H1 (cell line): ENCODE measurements around the gene MBTPS2. TPM values are rescaled to one million over a fixed set of nuclear protein-coding genes. Genes with fewer than 3 reads are reported as not detected.

Source experiments
- CTCF ChIA-PET: fragments of 300-600 bp; sonication (Branson Sonifier 250); formaldehyde crosslinking; loops from one replicate; lab custom pipeline; 2021; ENCODE audit not compliant: partially characterized antibody; lab: Charles Lee
- POLR2A ChIA-PET: fragments of 300-600 bp; sonication (Branson Sonifier 250); formaldehyde crosslinking; loops from one replicate; lab custom pipeline; 2021; ENCODE audit warnings: inconsistent platforms; ENCODE audit not compliant: partially characterized antibody; lab: Charles Lee
- DNase-seq, 2 experiments: peaks; one replicate each; pipeline versions ENCODE4 v3.0.0 to v3.0.0-alpha.2; 2010 to 2022; ENCODE audit warnings: low spot score in 2 of 2, low read depth in 1 of 2, mixed read lengths in 1 of 2
- FAIRE-seq: peaks from 2 replicates; lab custom pipeline; 2011; peaks lifted over from hg19 to GRCh38; lab: Jason Lieb, UNC
- H2AFZ ChIP-seq: 2 replicates; pipeline ENCODE4 v1.8.1; 2012; ENCODE audit warnings: low read length, inconsistent platforms
- H2AK5ac ChIP-seq: 2 replicates; pipeline ENCODE4 v1.6.1; 2013; ENCODE audit warnings: low read depth, low read length
- H2BK120ac ChIP-seq: replicated peaks from 2 replicates; pipeline ENCODE3; 2013; ENCODE audit warnings: low read depth, low read length, inconsistent platforms
- H2BK12ac ChIP-seq: 2 replicates; pipeline ENCODE4 v1.6.1; 2013; ENCODE audit warnings: low read depth, low read length
- H2BK15ac ChIP-seq: 2 replicates; pipeline ENCODE4 v1.6.1; 2013; ENCODE audit warnings: low read length
- H2BK20ac ChIP-seq: 2 replicates; pipeline ENCODE4 v1.6.1; 2013; ENCODE audit warnings: low read length
- H2BK5ac ChIP-seq: 2 replicates; pipeline ENCODE4 v1.6.1; 2013; ENCODE audit warnings: low read depth, low read length
- H3K14ac ChIP-seq: 2 replicates; pipeline ENCODE4 v1.6.1; 2013; ENCODE audit warnings: inconsistent platforms; ENCODE audit not compliant: insufficient read length
- H3K18ac ChIP-seq: 2 replicates; pipeline ENCODE4 v1.6.1; 2013; ENCODE audit warnings: low read length; ENCODE audit errors: extremely low read depth
- H3K23ac ChIP-seq: 2 replicates; pipeline ENCODE4 v1.6.1; 2013; ENCODE audit warnings: inconsistent platforms; ENCODE audit not compliant: insufficient read length
- H3K23me2 ChIP-seq: 2 replicates; pipeline ENCODE4 v1.6.1; 2013; ENCODE audit warnings: low read depth, low read length
- H3K27ac ChIP-seq: 2 replicates; pipeline ENCODE4 v1.6.1; 2011; ENCODE audit warnings: low read depth, low read length, inconsistent platforms
- H3K27me3 ChIP-seq, 4 experiments: replicated peaks in 1 of 4; 1 replicate in 1 of 4; 2 replicates in 3 of 4; pipeline versions ENCODE4 v1.6.1 to v1.8.1; 2011 to 2013; ENCODE audit warnings: low read length in 3 of 4, mild to moderate bottlenecking in 3 of 4, inconsistent platforms in 2 of 4, mixed read lengths in 2 of 4, moderate library complexity in 1 of 4; ENCODE audit not compliant: control insufficient read depth in 3 of 4, insufficient read depth in 3 of 4; ENCODE audit errors: extremely low read depth in 1 of 4
- H3K36me3 ChIP-seq, 4 experiments: 2 replicates each; pipeline versions ENCODE4 v1.6.1 to v1.8.1; 2011 to 2013; ENCODE audit warnings: mild to moderate bottlenecking in 4 of 4, low read length in 3 of 4, moderate library complexity in 2 of 4, control low read depth in 1 of 4, inconsistent platforms in 1 of 4; ENCODE audit not compliant: insufficient read depth in 4 of 4, control insufficient read depth in 2 of 4
- H3K4ac ChIP-seq: replicated peaks from 2 replicates; pipeline ENCODE3; 2013; ENCODE audit warnings: low read length, low read depth, mixed read lengths, inconsistent platforms; ENCODE audit not compliant: insufficient read length
- H3K4me1 ChIP-seq, 4 experiments: replicated peaks in 1 of 4; 1 replicate in 1 of 4; 2 replicates in 3 of 4; pipeline versions ENCODE4 v1.6.1 to v1.8.1; 2011 to 2013; ENCODE audit warnings: low read length in 3 of 4, inconsistent platforms in 2 of 4, mixed read lengths in 1 of 4; ENCODE audit not compliant: insufficient read depth in 4 of 4, control insufficient read depth in 3 of 4
- H3K4me2 ChIP-seq, 2 experiments: 2 replicates each; pipeline versions ENCODE4 v1.6.1 to v1.8.1; 2011 to 2013; ENCODE audit warnings: low read depth in 2 of 2, low read length in 2 of 2, control low read depth in 1 of 2, inconsistent platforms in 1 of 2, mild to moderate bottlenecking in 1 of 2; ENCODE audit not compliant: insufficient read depth in 1 of 2
- H3K4me3 ChIP-seq, 4 experiments: fragments of 200-600, 300-600 bp in 1 of 4; sonication (generic), shearing (Covaris generic), sonication (Bioruptor Twin) in 1 of 4; 2 replicates each; pipeline versions ENCODE4 v1.5.1 to v1.8.1; 2011 to 2016; ENCODE audit warnings: low read length in 4 of 4, low read depth in 3 of 4, control low read depth in 2 of 4, inconsistent platforms in 2 of 4, mild to moderate bottlenecking in 2 of 4, mixed read lengths in 1 of 4, moderate library complexity in 1 of 4; ENCODE audit not compliant: insufficient read depth in 2 of 4; ENCODE audit errors: extremely low read depth in 1 of 4
- H3K56ac ChIP-seq: replicated peaks from 2 replicates; pipeline ENCODE3; 2013; ENCODE audit warnings: low read depth, mild to moderate bottlenecking, mixed read lengths, low read length, inconsistent platforms; ENCODE audit not compliant: insufficient read length
- H3K79me1 ChIP-seq: 2 replicates; pipeline ENCODE4 v1.6.1; 2013; ENCODE audit warnings: low read depth, low read length, control low read depth
- H3K79me2 ChIP-seq, 2 experiments: 2 replicates each; pipeline versions ENCODE4 v1.6.1 to v1.8.1; 2012 to 2013; ENCODE audit warnings: low read length in 2 of 2, mild to moderate bottlenecking in 2 of 2, inconsistent platforms in 1 of 2; ENCODE audit not compliant: insufficient read depth in 2 of 2, control insufficient read depth in 1 of 2
- H3K9ac ChIP-seq, 4 experiments: replicated peaks in 1 of 4; 1 replicate in 1 of 4; 2 replicates in 3 of 4; pipeline versions ENCODE4 v1.6.1 to v1.8.1; 2011 to 2013; ENCODE audit warnings: low read depth in 3 of 4, low read length in 3 of 4, control low read depth in 2 of 4, mild to moderate bottlenecking in 2 of 4, moderate library complexity in 2 of 4, inconsistent platforms in 1 of 4; ENCODE audit errors: extremely low read depth in 1 of 4
- H3K9me3 ChIP-seq, 2 experiments: 2 replicates each; pipeline versions ENCODE4 v1.6.1 to v1.8.1; 2012 to 2013; ENCODE audit warnings: mild to moderate bottlenecking in 2 of 2, moderate library complexity in 2 of 2, control low read depth in 1 of 2, inconsistent platforms in 1 of 2, low read depth in 1 of 2, low read length in 1 of 2, mixed read lengths in 1 of 2; ENCODE audit not compliant: insufficient read depth in 2 of 2
- H4K20me1 ChIP-seq, 2 experiments: replicated peaks in 1 of 2; 2 replicates each; pipeline versions ENCODE3 to v1.8.1; 2011 to 2013; ENCODE audit warnings: inconsistent platforms in 2 of 2, low read length in 2 of 2, mild to moderate bottlenecking in 1 of 2; ENCODE audit not compliant: insufficient read depth in 2 of 2, control insufficient read depth in 1 of 2
- H4K5ac ChIP-seq: 2 replicates; pipeline ENCODE4 v1.6.1; 2013; ENCODE audit warnings: low read length, low read depth, mixed read lengths, inconsistent platforms; ENCODE audit not compliant: insufficient read length
- H4K8ac ChIP-seq: 2 replicates; pipeline ENCODE4 v1.8.0; 2013; ENCODE audit warnings: mild to moderate bottlenecking, moderate library complexity, low read length, inconsistent platforms; ENCODE audit not compliant: insufficient read depth; ENCODE audit errors: extremely low read depth
- H4K91ac ChIP-seq: replicated peaks from 2 replicates; pipeline ENCODE3; 2013; ENCODE audit warnings: low read length, mixed read lengths, inconsistent platforms; ENCODE audit not compliant: insufficient read length
- CHD2 ChIP-seq: IDR thresholded peaks from 2 replicates; pipeline ENCODE4 v1.6.1; 2012; ENCODE audit warnings: low read length, improper control_type of control experiment
- POLR2AphosphoS5 ChIP-seq: IDR thresholded peaks from 2 replicates; pipeline ENCODE4 v1.6.1; 2011; ENCODE audit warnings: low read depth, low read length
- RAD21 ChIP-seq, 2 experiments: IDR thresholded peaks in 1 of 2; conservative IDR thresholded peaks in 1 of 2; 2 replicates each; pipeline ENCODE4 v1.6.1; 2011; ENCODE audit warnings: low read depth in 2 of 2, low read length in 2 of 2, improper control_type of control experiment in 1 of 2, inconsistent platforms in 1 of 2, mild to moderate bottlenecking in 1 of 2, moderate library complexity in 1 of 2
- WGBS, 2 experiments: shearing (Covaris generic) in 1 of 2; methylation state at CpG; one replicate each; pipeline versions ENCODE4 v1.1.6 to v1.1.7; 2013 to 2015; ENCODE audit warnings: low lambda C conversion rate in 2 of 2, mixed read lengths in 2 of 2, inconsistent platforms in 1 of 2, low coverage in 1 of 2, missing lambda C conversion rate in 1 of 2; ENCODE audit not compliant: insufficient replicate concordance in 2 of 2, insufficient coverage in 1 of 2, insufficient read length in 1 of 2; ENCODE audit errors: extremely low coverage in 1 of 2, missing lambda C conversion rate in 1 of 2; 5-methylcytosine and 5-hydroxymethylcytosine counted together
- polyA plus RNA-seq, 7 experiments: library from polyadenylated mRNA; depleted of rRNA in 3 of 7; stranded (reverse) in 5 of 7; unstranded in 2 of 7; fragments of >200 nt in 5 of 7; fragments of 200-250 nt in 2 of 7; gene quantifications; 1 replicate in 5 of 7; 2 replicates in 1 of 7; 4 replicates in 1 of 7; pipeline versions ENCODE4 v1.2.1 to v1.2.3, GENCODE V29; 2011 to 2013; ENCODE audit warnings: missing spikeins in 2 of 7, mixed read lengths in 2 of 7
- total RNA-seq: library from RNA; stranded (reverse); fragmentation: NEBNext Ultra II Directional; extraction: Animal tissue kit (Norgen Biotek cat#: 25700); gene quantifications from 2 replicates; pipeline ENCODE4 v1.2.1, GENCODE V29; 2021
- TF ChIP-seq, protein P1 (sequence below), 3 experiments: IDR thresholded peaks; 1 replicate in 2 of 3; 2 replicates in 1 of 3; pipeline versions ENCODE4 v1.5.1 to v1.6.1; 2011; ENCODE audit warnings: low read length in 3 of 3, mild to moderate bottlenecking in 3 of 3, inconsistent platforms in 2 of 3, low read depth in 1 of 3, moderate library complexity in 1 of 3; ENCODE audit not compliant: insufficient read depth in 1 of 3; ENCODE audit errors: control extremely low read depth in 1 of 3

Gene MBTPS2
- total and polyA plus RNA-seq, 2 of the 8 experiments (the other 6 are each of a cell fraction or from before 2014, with no cell fraction given), result 4.3 to 7.4 TPM

DNA sequence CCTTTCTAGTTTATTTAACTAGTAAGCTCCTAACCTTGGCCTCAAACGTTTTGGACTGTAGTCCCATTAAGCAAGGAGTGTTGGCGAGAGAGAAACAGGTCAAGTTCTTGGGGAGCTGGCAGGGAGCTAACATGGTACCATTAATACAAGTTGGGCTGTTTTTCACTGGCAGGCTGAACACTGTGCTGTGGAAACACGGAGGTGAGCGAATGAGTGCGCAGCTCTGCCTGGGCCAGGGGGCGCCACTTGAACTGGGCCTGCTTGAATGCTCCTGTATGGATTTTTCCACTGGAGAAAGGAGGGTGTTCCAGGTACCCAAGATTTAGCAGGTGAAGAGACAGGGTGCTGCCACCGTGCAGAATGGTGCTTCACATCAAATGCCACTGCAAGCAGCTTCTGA lies 93.7 kb downstream of the MBTPS2 start:
- no peak overlapping the region for H3K23ac ChIP-seq
- H2AFZ ChIP-seq, result no peak overlapping the region
- no peaks in the 10 kb centered on the region for H4K20me1 ChIP-seq
- H3K9ac ChIP-seq, result no peak overlapping the region
- no peak overlapping the region for H2BK15ac ChIP-seq
- no peak overlapping the region for H3K14ac ChIP-seq
- TF ChIP-seq RAD21 (IDR thresholded peaks at IDR 0.05 in 1 of 2, conservative IDR thresholded peaks at IDR 0.05 in 1 of 2; ENCODE audit: low read depth in 2 of 2, low read length in 2 of 2), result peak; percentile 13 to 26; a peak in 2 of 4 replicates
- TF ChIP-seq CHD2, result no peak
- TF ChIP-seq POLR2AphosphoS5, result no peak
- TF ChIP-seq, protein P1, sequence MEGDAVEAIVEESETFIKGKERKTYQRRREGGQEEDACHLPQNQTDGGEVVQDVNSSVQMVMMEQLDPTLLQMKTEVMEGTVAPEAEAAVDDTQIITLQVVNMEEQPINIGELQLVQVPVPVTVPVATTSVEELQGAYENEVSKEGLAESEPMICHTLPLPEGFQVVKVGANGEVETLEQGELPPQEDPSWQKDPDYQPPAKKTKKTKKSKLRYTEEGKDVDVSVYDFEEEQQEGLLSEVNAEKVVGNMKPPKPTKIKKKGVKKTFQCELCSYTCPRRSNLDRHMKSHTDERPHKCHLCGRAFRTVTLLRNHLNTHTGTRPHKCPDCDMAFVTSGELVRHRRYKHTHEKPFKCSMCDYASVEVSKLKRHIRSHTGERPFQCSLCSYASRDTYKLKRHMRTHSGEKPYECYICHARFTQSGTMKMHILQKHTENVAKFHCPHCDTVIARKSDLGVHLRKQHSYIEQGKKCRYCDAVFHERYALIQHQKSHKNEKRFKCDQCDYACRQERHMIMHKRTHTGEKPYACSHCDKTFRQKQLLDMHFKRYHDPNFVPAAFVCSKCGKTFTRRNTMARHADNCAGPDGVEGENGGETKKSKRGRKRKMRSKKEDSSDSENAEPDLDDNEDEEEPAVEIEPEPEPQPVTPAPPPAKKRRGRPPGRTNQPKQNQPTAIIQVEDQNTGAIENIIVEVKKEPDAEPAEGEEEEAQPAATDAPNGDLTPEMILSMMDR (IDR thresholded peaks at IDR 0.05; ENCODE audit: control extremely low read depth in 1 of 3, insufficient read depth in 1 of 3, low read depth in 1 of 3, low read length in 3 of 3), result peak; percentile 18 to 56 (median 47); a peak in 3 of 4 replicates
- CTCF ChIA-PET, result interaction anchor here (0.8 to 2.2 kb wide), 9 partner anchors 11 to 120 kb away, joined by 3 to 9 read pairs (median 4); partner anchors contain the start of gene MBTPS2
- no peak overlapping the region for H3K27ac ChIP-seq
- no peaks in the 10 kb centered on the region for H3K36me3 ChIP-seq
- POLR2A ChIA-PET, result interaction anchor here (0.8 kb wide), 1 partner anchor 84 kb away, joined by 3 read pairs; no protein-coding TSS in a partner anchor
- no peaks in the 10 kb centered on the region for H3K27me3 ChIP-seq
- no peaks in the 10 kb centered on the region for H3K23me2 ChIP-seq
- no peak overlapping the region for H3K4ac ChIP-seq
- no peak overlapping the region for H4K5ac ChIP-seq
- no peak overlapping the region for H4K91ac ChIP-seq
- 66% methylated on average over 7 of the region's 7 CpGs; no CpG with 5 or more reads in 1 of the 2 experiments for WGBS, 2 experiments
- H2AK5ac ChIP-seq, result no peak overlapping the region
- H3K4me1 ChIP-seq, result no peaks in the 10 kb centered on the region
- no peak overlapping the region for H4K8ac ChIP-seq
- no peak overlapping the region for H2BK20ac ChIP-seq
- no peak overlapping the region for H3K56ac ChIP-seq
- peak in 1 of 2 experiments; percentile 62 for DNase-seq
- no peak overlapping the region for H2BK120ac ChIP-seq
- H2BK12ac ChIP-seq, result no peak overlapping the region
- H2BK5ac ChIP-seq, result no peak overlapping the region
- no peak for FAIRE-seq
- no peak overlapping the region for H3K4me2 ChIP-seq
- H3K4me3 ChIP-seq, result no peak overlapping the region
- no peaks in the 10 kb centered on the region for H3K9me3 ChIP-seq
- H3K18ac ChIP-seq, result no peak overlapping the region
- no peaks in the 10 kb centered on the region for H3K79me1 ChIP-seq
- no peaks in the 10 kb centered on the region for H3K79me2 ChIP-seq
